ENCODE results near the gene DENND1A. TPM values are rescaled to one million over a fixed set of nuclear protein-coding genes. Genes with fewer than 3 reads are reported as not detected.

DENND1A gene
- polyA plus RNA-seq, 2 donors, result 4.6 to 4.8 TPM

DNA sequence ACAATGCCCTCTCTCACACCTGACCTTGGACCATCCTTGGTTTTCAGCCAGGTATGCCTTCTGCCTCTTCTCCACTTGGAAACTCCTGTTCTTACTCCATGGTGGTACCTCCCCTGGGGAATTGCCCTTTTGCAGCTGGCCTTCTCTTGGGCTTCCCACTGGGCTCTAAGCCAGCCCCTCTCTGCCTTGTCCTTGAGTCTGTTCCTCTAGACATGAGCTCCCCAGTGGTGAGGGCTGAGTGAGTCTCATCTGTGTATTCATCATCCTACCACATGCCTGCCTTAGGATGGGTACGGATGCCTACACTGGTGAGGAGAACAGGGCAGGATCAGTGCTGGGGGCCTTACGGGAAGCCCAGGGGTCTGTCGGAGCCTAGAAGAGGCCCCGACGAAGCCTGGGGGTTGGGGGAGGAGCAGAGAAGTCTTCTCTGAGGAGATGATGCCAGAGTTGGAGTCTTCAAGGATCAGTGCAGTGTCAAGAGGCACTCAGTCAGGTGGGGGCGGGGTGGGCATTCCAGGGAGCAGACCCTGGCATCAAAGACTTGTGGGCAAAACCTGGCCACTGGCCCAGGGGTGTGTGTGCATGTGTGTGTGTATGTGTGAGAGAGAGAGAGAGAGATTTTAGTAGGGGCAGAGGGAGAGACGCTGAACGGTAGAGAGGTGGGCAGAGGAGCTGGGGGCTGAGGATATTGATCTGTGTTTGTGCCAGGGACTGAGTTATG lies 579.2 kb downstream of the DENND1A start:
- Histone ChIP-seq H3K27ac (ENCODE audit: low read depth in 2 of 2, low read length in 1 of 2) (no peak overlapping the region), H3K36me3 (ENCODE audit: control insufficient read depth in 2 of 2, insufficient read depth in 2 of 2, low read length in 1 of 2) (no peaks in the 10 kb centered on the region), H3K4me1 (ENCODE audit: control insufficient read depth in 2 of 2, insufficient read depth in 2 of 2, low read length in 1 of 2) (peaks cover 4 to 17% of the 10 kb centered on the region in 2 donors), H3K27me3 (ENCODE audit: control insufficient read depth in 1 of 2, insufficient read depth in 2 of 2, low read length in 2 of 2) (no peaks in the 10 kb centered on the region), H3K9me3 (ENCODE audit: control insufficient read depth in 2 of 2, insufficient read depth in 1 of 2, low read depth in 1 of 2, low read length in 1 of 2) (peaks cover 0 to 3% of the 10 kb centered on the region in 2 donors), H3K4me3 (ENCODE audit: low read depth in 1 of 2, low read length in 2 of 2) (no peak overlapping the region)
- 74 to 76% methylated on average over 8 of the region's 8 CpGs for WGBS, 2 donors

DNA sequence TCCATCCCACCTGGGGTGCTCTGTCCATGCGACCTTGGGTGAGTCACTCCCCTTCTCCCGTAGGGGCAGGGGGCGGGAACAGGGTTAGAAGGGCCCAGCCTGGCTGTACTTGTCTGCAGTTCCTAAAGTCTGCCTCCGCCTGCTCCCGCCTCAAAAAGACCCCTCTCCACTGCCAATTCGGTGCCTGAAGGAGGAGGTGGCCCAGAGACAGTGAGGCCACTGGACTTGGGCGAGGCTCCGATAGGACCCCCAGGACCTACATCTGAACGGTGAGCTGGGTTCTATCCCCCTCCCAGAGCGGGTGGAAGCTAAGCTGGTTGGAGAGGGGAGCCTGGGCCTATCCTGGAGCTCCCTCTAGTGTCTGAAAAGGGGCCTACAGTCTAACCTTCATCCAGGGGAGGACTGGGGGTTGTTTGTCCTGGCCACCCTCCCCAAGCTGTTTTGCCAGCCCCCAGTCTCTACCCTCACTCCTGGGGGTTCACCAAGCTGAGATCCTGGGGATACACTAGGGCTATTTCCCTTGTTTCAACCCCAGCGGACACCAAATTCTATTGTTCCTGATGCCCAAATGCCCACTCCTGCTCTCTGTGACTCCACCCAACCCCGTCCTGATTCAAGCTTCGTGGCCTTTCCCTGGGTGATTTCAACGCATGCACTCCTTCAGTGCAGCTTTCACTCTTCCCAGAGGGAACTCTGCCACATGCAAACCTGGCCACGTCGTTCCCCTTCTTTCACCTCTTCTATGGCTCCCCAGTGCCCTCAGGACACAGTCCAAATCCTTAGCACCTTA lies 580.0 kb downstream of the DENND1A start:
- no peak overlapping the region for H3K27ac ChIP-seq (ENCODE audit: low read depth in 2 of 2, low read length in 1 of 2)
- peaks cover 0 to 3% of the 10 kb centered on the region in 2 donors for H3K9me3 ChIP-seq (ENCODE audit: control insufficient read depth in 2 of 2, insufficient read depth in 1 of 2, low read depth in 1 of 2, low read length in 1 of 2)
- no peak overlapping the region for H3K4me3 ChIP-seq (ENCODE audit: low read depth in 1 of 2, low read length in 2 of 2)
- no peaks in the 10 kb centered on the region for H3K27me3 ChIP-seq (ENCODE audit: control insufficient read depth in 1 of 2, insufficient read depth in 2 of 2, low read length in 2 of 2)
- no peaks in the 10 kb centered on the region for H3K36me3 ChIP-seq (ENCODE audit: control insufficient read depth in 2 of 2, insufficient read depth in 2 of 2, low read length in 1 of 2)
- peaks cover 4 to 17% of the 10 kb centered on the region in 2 donors for H3K4me1 ChIP-seq (ENCODE audit: control insufficient read depth in 2 of 2, insufficient read depth in 2 of 2, low read length in 1 of 2)
- WGBS, 2 donors, result 19 to 21% methylated on average over 16 of the region's 16 CpGs

DNA sequence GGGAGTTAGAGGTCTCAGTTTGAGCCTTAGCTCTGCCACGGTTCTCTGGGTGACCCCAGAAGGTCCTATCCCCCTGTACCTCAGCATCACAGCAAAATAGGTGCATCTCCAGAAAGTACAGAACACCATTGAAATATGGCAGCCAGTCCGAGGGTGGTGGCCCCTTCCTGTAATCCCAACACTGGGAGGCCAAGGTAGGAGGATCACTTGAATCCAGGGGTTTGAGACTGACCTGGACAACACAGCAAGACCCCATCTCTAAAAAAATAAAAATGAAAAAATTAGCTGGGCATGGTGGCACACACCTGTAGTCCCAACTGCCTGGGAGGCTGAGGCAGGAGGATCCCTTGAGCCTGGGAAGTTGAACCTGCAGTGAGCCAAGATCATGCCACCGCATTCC lies 580.9 kb downstream of the DENND1A start:
- H3K4me1 ChIP-seq (ENCODE audit: control insufficient read depth in 2 of 2, insufficient read depth in 2 of 2, low read length in 1 of 2), result peaks cover 7 to 19% of the 10 kb centered on the region in 2 donors
- 48 to 53% methylated on average over 3 of the region's 3 CpGs for WGBS, 2 donors
- no peaks in the 10 kb centered on the region for H3K36me3 ChIP-seq (ENCODE audit: control insufficient read depth in 2 of 2, insufficient read depth in 2 of 2, low read length in 1 of 2)
- no peak overlapping the region for H3K4me3 ChIP-seq (ENCODE audit: low read depth in 1 of 2, low read length in 2 of 2)
- H3K27me3 ChIP-seq (ENCODE audit: control insufficient read depth in 1 of 2, insufficient read depth in 2 of 2, low read length in 2 of 2), result no peaks in the 10 kb centered on the region
- no peak overlapping the region for H3K27ac ChIP-seq (ENCODE audit: low read depth in 2 of 2, low read length in 1 of 2)
- H3K9me3 ChIP-seq (ENCODE audit: control insufficient read depth in 2 of 2, insufficient read depth in 1 of 2, low read depth in 1 of 2, low read length in 1 of 2), result peaks cover 0 to 3% of the 10 kb centered on the region in 2 donors

DNA sequence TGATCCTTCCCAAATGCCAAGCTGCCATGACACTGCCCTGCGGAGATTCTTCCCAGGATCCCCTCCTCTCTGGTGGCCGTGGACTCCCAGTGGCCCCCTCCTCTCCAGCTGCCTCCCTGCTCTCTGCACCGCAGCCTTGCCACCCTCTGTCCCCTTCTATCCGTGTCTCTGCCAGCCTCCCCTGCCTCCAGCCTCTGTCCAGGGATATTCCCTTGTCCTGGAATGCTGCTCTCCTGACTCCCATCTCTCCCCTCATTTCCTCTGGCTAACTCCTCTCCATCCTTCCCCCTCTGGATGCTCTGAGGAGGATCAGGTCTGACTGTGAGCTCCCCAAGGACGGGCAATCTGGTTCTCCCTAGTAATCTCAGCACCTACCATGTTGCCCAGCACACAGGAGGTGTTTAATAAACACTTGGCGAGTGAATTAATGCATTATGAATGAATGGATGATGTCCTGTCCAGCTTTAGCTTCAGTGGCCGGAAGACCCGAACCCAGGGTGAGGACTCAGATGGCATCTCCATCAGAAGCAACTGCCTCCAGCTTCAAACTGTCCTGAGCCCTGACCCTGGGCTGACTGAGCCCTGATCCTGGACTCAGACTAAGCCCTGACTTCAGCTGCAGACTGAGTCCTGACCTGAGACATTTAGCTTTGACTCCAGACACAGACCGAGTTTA lies 581.5 kb downstream of the DENND1A start:
- Histone ChIP-seq H3K27me3 (ENCODE audit: control insufficient read depth in 1 of 2, insufficient read depth in 2 of 2, low read length in 2 of 2) (no peaks in the 10 kb centered on the region), H3K27ac (ENCODE audit: low read depth in 2 of 2, low read length in 1 of 2) (no peak overlapping the region), H3K9me3 (ENCODE audit: control insufficient read depth in 2 of 2, insufficient read depth in 1 of 2, low read depth in 1 of 2, low read length in 1 of 2) (peaks cover 0 to 3% of the 10 kb centered on the region in 2 donors), H3K4me3 (ENCODE audit: low read depth in 1 of 2, low read length in 2 of 2) (no peak overlapping the region), H3K36me3 (ENCODE audit: control insufficient read depth in 2 of 2, insufficient read depth in 2 of 2, low read length in 1 of 2) (no peaks in the 10 kb centered on the region), H3K4me1 (ENCODE audit: control insufficient read depth in 2 of 2, insufficient read depth in 2 of 2, low read length in 1 of 2) (peaks cover 11 to 25% of the 10 kb centered on the region in 2 donors)
- WGBS, 2 donors, result 58 to 66% methylated on average over 9 of the region's 9 CpGs

DNA sequence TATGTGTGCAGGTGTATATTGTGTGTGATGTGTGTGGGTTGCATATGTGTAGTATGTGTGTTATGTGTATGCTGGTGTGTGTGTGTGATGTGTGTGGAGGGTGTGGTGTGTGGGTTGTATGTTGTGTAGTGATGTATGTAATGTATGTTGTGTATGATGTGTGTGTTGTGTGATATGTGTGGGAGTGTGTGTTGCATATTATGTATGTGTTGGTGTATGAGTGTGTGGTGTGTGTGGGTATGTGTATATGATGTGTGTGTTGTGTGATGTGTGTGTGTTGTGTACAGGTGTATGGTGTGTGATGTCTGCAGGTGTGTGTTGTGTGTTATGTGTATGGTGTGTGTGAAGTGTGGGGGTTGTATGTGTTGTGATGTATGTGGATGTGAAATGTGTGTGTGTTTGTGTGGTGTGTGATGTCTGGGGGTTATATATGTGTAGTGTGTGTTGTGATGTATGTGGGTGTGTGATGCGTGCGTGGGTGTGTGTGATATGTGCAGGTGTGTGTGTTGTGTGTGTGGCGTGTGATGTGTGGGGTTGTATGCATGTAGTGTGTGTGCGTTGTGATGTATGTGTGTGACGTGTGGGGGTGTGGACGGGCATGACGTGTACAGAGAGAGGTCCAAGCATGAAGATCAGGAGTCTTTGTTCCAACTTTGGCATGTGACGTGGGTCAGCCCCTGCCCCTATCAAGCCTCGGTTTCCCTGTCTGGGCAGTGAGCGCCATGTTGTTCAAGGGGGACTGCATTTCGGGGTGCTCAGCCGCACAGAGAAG lies 582.5 kb downstream of the DENND1A start:
- WGBS, 2 donors, result 60 to 61% methylated on average over 12 of the region's 12 CpGs
- Histone ChIP-seq H3K4me3 (ENCODE audit: low read depth in 1 of 2, low read length in 2 of 2) (no peak overlapping the region), H3K9me3 (ENCODE audit: control insufficient read depth in 2 of 2, insufficient read depth in 1 of 2, low read depth in 1 of 2, low read length in 1 of 2) (peaks cover 0 to 3% of the 10 kb centered on the region in 2 donors), H3K27ac (ENCODE audit: low read depth in 2 of 2, low read length in 1 of 2) (no peak overlapping the region), H3K27me3 (ENCODE audit: control insufficient read depth in 1 of 2, insufficient read depth in 2 of 2, low read length in 2 of 2) (no peaks in the 10 kb centered on the region), H3K4me1 (ENCODE audit: control insufficient read depth in 2 of 2, insufficient read depth in 2 of 2, low read length in 1 of 2) (peaks cover 11 to 21% of the 10 kb centered on the region in 2 donors), H3K36me3 (ENCODE audit: control insufficient read depth in 2 of 2, insufficient read depth in 2 of 2, low read length in 1 of 2) (no peaks in the 10 kb centered on the region)

DNA sequence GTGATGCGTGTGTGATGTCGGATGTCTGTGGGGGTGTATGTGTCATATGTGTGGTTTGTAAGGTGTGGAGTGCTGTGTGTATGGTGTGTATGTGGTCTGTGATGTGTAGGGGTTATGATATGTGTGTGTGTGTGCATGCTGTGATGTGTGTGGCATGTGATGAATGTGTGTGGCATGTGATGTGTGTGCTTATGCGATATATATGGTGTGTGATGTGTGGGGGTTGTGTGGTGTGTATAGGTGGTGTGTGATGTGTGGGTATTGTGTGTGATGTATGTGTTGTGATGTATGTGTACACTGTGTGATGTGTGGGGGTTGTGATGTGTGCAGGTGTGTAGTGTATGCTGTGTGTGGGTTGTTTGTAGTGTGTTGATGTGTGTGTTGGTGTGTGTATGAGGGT lies 583.1 kb downstream of the DENND1A start:
- Histone ChIP-seq H3K36me3 (ENCODE audit: control insufficient read depth in 2 of 2, insufficient read depth in 2 of 2, low read length in 1 of 2) (no peaks in the 10 kb centered on the region), H3K4me1 (ENCODE audit: control insufficient read depth in 2 of 2, insufficient read depth in 2 of 2, low read length in 1 of 2) (peaks cover 11 to 21% of the 10 kb centered on the region in 2 donors), H3K27ac (ENCODE audit: low read depth in 2 of 2, low read length in 1 of 2) (no peak overlapping the region), H3K27me3 (ENCODE audit: control insufficient read depth in 1 of 2, insufficient read depth in 2 of 2, low read length in 2 of 2) (no peaks in the 10 kb centered on the region), H3K9me3 (ENCODE audit: control insufficient read depth in 2 of 2, insufficient read depth in 1 of 2, low read depth in 1 of 2, low read length in 1 of 2) (peaks cover 0 to 3% of the 10 kb centered on the region in 2 donors), H3K4me3 (ENCODE audit: low read depth in 1 of 2, low read length in 2 of 2) (no peak overlapping the region)
- 92 to 95% methylated on average over 3 of the region's 3 CpGs for WGBS, 2 donors

DNA sequence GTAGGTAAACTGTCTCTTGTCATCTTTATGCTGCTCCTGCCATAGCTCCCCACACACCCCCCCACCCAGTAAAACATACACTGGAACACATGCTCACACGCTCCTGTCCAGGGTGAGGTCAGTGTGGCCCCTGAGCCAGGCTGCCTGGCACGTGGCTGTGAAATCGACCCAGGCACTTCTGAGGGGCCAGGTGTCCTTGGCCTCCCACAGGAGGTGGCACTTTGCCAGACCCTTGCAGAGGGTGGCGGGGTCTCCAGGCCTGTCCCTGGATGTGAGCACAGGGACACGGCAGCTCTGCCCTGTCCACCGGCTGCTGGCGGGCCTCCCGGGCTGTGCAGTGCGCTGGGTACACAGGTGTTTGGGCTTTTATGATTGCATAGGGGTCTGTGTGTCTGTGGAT lies 583.9 kb downstream of the DENND1A start:
- Histone ChIP-seq H3K27me3 (ENCODE audit: control insufficient read depth in 1 of 2, insufficient read depth in 2 of 2, low read length in 2 of 2) (no peaks in the 10 kb centered on the region), H3K36me3 (ENCODE audit: control insufficient read depth in 2 of 2, insufficient read depth in 2 of 2, low read length in 1 of 2) (no peaks in the 10 kb centered on the region), H3K9me3 (ENCODE audit: control insufficient read depth in 2 of 2, insufficient read depth in 1 of 2, low read depth in 1 of 2, low read length in 1 of 2) (peaks cover 0 to 3% of the 10 kb centered on the region in 2 donors), H3K4me1 (ENCODE audit: control insufficient read depth in 2 of 2, insufficient read depth in 2 of 2, low read length in 1 of 2) (peaks cover 11 to 21% of the 10 kb centered on the region in 2 donors), H3K4me3 (ENCODE audit: low read depth in 1 of 2, low read length in 2 of 2) (no peak overlapping the region), H3K27ac (ENCODE audit: low read depth in 2 of 2, low read length in 1 of 2) (peak overlapping the region; percentile 71 to 81)
- 65% methylated on average over 9 of the region's 9 CpGs for WGBS, 2 donors

DNA sequence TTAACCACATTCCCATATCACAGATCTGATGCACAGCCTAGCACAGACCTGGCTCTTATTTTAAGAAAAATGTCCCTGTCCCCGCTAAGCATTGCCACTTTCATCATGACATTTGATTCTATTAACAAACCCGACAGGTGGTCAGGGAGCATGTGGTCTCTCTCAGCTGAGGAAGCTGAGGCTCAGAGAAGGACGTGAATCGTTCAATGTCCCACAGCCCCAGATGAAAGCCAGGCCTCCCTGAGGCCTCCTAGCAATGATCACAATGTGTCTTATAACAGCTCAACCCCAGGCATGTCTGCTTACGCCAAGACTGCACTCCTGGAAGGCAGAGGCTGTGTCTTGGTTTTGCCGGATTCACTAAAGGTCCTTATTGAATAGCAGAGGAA lies 584.4 kb downstream of the DENND1A start:
- Histone ChIP-seq H3K27me3 (ENCODE audit: control insufficient read depth in 1 of 2, insufficient read depth in 2 of 2, low read length in 2 of 2) (no peaks in the 10 kb centered on the region), H3K9me3 (ENCODE audit: control insufficient read depth in 2 of 2, insufficient read depth in 1 of 2, low read depth in 1 of 2, low read length in 1 of 2) (peaks cover 0 to 3% of the 10 kb centered on the region in 2 donors), H3K27ac (ENCODE audit: low read depth in 2 of 2, low read length in 1 of 2) (peak overlapping the region; percentile 71 to 81), H3K36me3 (ENCODE audit: control insufficient read depth in 2 of 2, insufficient read depth in 2 of 2, low read length in 1 of 2) (no peaks in the 10 kb centered on the region), H3K4me3 (ENCODE audit: low read depth in 1 of 2, low read length in 2 of 2) (no peak overlapping the region), H3K4me1 (ENCODE audit: control insufficient read depth in 2 of 2, insufficient read depth in 2 of 2, low read length in 1 of 2) (peaks cover 11 to 21% of the 10 kb centered on the region in 2 donors)
- WGBS, 2 donors, result 27 to 44% methylated on average over 6 of the region's 6 CpGs

Measured in esophagus (tissue), 2 donors.